GM18951 (cell line): Measurements from ENCODE around the gene GIT1.

Experiments
- POLR2A ChIP-seq: IDR thresholded peaks from 4 replicates; pipeline ENCODE4 v1.6.1; 2011; ENCODE audit warnings: mild to moderate bottlenecking; ENCODE audit not compliant: insufficient read length, insufficient read depth; ENCODE audit errors: extremely low read depth
- in situ Hi-C: fragments of 300-500 bp; cut with MboI; formaldehyde crosslinking; loops from one replicate; pipeline ENCODE4 v1.12.0; 2022; ENCODE audit warnings: low sequenced_read_pairs, mixed read lengths, inconsistent platforms; ENCODE audit not compliant: unreplicated experiment

The GIT1 gene

GRCh38 chr17:29584452-29585079 lies 4.9 kb downstream of the GIT1 start:
- TF ChIP-seq POLR2A, result no peak
- in situ Hi-C loops, result no loop called here

- TF ChIP-seq POLR2A, result no peak
- in situ Hi-C loops, result no loop called here
Measured at GRCh38 chr17:29583324-29584248, 5.9 kb downstream of the GIT1 start.

GRCh38 chr17:29582772-29583171 lies 6.7 kb downstream of the GIT1 start:
- in situ Hi-C loops, result no loop called here
- no peak for TF ChIP-seq POLR2A

- TF ChIP-seq POLR2A, result no peak
- in situ Hi-C loops, result no loop called here
Measured at GRCh38 chr17:29582254-29582765, 7.1 kb downstream of the GIT1 start.

- no peak for TF ChIP-seq POLR2A
- in situ Hi-C loops, result no loop called here
Measured at GRCh38 chr17:29581583-29582253, 7.7 kb downstream of the GIT1 start.

- in situ Hi-C loops, result no loop called here
- no peak for TF ChIP-seq POLR2A
Measured at GRCh38 chr17:29579866-29580771, 9.3 kb downstream of the GIT1 start.

- no peak for TF ChIP-seq POLR2A
- in situ Hi-C loops, result no loop called here
Measured at GRCh38 chr17:29578626-29579485, 10.6 kb downstream of the GIT1 start.

- in situ Hi-C loops, result no loop called here
- no peak for TF ChIP-seq POLR2A
Measured at GRCh38 chr17:29577385-29578211, 11.8 kb downstream of the GIT1 start.

- in situ Hi-C loops, result no loop called here
Measured at GRCh38 chr17:29577001-29577370, 12.5 kb downstream of the GIT1 start.

GRCh38 chr17:29576214-29577000 lies 13.0 kb downstream of the GIT1 start:
- in situ Hi-C loops, result no loop called here
- no peak for TF ChIP-seq POLR2A

More at GRCh38 chr17:29577001-29577370, 12.5 kb downstream of the GIT1 start:
- TF ChIP-seq POLR2A, result no peak
